GM19468 (cell line): ENCODE measurements around the gene SPINK8.
"Not testable (repeated sequence)": the region's sequence is repeated elsewhere in the genome, so short reads cannot be mapped to it uniquely, and the experiment has no call there.

ENCODE experiments used
- ATAC-seq: cut with Tn5 transposase; IDR thresholded peaks from one replicate; pipeline ENCODE4 v1.9.1; 2021; ENCODE audit warnings: mild to moderate bottlenecking, moderate library complexity, moderate number of reproducible peaks; ENCODE audit not compliant: unreplicated experiment; ENCODE audit errors: extremely low read depth

Gene SPINK8

GRCh38 chr3:48333346-48334245, at the start of gene SPINK8:
SPINK8 (minus strand) TSS chr3:48333661; CDS start chr3:48328341, 5,320 bp downstream.
- not testable (repeated sequence) for ATAC-seq

GRCh38 chr3:48372862-48373435, 39.5 kb upstream of the SPINK8 start:
- ATAC-seq = no peak

DNA sequence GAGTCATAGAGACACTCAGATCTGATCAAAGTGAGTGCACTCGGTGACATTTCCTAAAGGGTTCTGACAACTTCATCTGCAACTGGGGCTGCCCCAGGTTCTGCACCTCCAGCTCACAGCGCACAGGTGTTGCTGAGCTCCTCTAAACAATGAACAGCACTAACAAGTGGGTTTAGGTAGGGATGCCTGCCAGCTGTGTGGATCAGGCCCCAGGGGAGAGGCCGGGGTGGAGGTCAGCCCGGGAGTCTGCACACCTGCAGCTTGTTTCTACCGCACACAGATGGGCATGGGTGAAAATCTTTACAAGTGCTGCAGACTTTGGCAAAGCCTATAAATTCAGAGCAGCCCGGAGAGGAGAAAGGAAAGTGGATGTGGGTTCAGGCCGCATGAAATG, 38.9 kb upstream of the SPINK8 start:
- no peak for ATAC-seq

DNA sequence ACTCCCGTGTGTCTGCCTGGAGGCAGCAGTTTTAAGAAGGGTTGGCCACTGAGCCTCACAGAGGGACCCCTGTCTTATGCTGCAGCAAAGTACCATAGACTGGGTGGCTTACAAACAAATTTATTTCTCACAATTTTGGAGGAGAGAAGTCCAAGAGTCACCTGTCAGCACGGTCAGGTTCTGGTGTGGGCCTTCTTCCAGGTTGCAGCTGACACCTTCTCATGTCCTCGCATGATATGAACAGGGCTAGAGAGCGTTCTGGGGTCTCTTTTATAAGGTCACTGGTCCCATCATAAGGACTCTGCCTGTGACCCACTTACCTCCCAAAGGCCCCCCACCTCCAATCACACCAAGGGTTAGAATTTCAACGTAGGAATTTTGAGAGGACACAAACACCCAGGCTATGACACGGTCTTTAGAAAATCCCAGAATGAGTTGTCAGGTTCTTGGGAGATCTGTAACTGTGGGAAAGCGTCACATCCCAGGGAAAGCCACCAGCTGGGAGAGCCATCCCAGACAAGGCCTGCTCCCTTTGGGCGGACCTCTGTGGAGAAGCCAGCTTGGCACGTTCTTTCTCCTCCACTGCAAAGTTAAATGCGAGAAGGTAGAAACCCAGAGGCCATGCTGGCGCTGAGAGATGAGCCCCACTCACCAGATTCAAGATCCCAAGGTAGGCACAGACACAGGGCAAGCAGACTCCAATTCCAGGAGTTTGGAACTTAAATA, 38.4 kb upstream of the SPINK8 start, which contains the start of gene FBXW12:
Gene FBXW12, plus strand, starts transcription at position 569 of the 726 bp plus-strand sequence. CDS start 549 bp downstream, outside the sequence.
- no peak for ATAC-seq

DNA sequence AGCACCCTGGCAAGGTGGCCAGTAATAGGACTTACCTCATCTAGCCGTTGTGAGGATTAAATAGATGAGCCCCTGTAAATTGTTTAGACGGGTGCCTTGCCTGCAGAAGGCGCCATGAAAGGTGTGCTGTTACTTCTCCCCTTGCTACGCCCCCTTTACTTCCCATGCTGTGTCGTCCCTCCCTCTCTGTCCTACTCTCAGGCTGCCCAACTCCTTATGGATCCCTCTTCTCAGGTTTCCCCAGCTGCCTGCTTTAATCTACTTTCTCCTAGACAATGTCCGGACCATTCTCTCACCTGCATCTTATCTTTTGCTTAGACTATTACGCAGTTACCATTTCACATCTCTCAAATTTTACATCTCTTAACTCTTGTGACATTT, 36.9 kb upstream of the SPINK8 start:
- no peak for ATAC-seq

DNA sequence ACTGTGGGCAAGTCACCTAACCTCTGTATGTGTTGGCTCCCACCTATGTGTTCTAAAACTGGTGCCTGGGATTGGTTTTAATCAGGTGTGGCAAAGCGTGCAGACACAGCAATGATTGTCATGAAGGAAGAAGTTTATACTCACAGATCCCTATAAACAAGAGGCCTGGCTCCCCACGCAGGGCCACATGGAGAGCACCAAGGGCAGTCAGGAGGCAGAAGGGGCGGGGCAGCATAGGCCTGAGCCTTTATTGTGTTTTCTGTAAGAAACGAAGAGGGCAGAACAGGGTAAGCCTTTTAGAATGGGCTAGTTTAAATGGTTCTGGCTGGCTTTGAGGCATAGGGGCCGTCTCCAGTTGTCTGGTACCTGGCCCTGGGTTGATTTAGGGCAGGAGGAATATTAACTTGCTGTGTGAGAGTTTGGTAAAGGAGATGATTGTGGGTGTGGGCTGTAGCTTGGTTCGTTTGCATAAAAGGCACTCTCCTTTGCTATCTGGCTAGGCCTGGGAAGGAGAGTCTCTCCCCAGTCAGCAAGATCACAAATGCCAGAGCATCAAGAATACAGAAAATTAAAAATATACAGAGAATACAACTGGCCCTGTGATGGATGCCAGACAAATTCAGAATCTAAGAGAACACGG, 36.4 kb upstream of the SPINK8 start:
- ATAC-seq = no peak

- ATAC-seq = no peak
Observed at GRCh38 chr3:48367201-48367600, 33.7 kb upstream of the SPINK8 start.

- no peak for ATAC-seq
Observed at GRCh38 chr3:48364840-48365239, 31.4 kb upstream of the SPINK8 start.

DNA sequence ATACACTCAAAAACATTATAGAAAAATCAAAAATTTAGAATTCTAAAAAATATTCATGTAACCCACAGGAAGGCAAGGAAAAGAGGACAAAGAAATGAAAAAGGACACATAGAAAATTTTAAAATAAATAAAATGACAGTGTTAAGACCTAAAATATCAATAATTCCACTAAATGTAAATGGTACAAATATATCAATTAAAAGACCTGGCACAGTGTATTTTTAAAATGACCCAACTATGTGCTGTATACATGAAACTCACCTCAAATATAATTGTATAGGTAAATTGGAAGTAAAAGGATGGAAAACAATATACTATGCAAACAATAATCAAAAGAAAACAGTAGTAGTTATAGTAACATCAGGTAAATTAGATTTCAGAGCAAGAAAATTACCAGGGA, 28.5 kb upstream of the SPINK8 start:
- ATAC-seq = no peak

DNA sequence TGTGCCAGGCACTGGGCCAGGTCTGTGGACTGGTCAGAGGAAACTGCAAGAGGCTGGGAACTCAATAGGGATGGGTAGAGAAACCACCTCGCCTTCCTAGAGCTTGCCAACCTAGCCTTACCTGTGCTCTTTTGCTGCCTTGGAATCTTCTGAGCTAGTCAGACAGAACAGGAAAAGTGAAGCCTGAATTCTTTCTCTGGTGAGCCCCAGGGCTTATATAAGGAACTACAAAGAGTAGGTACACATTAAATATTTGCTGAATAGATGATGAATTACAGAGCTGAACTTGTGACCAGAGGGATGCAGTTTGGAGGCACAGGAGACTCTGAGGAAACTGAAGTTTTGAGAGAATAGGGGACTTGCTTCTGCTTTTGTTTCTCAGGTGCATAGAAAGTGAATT, 23.0 kb upstream of the SPINK8 start:
- ATAC-seq = no peak

GRCh38 chr3:48353987-48354386, 20.5 kb upstream of the SPINK8 start:
- no peak for ATAC-seq

- no peak for ATAC-seq
Observed at GRCh38 chr3:48352546-48352945, 19.1 kb upstream of the SPINK8 start.

DNA sequence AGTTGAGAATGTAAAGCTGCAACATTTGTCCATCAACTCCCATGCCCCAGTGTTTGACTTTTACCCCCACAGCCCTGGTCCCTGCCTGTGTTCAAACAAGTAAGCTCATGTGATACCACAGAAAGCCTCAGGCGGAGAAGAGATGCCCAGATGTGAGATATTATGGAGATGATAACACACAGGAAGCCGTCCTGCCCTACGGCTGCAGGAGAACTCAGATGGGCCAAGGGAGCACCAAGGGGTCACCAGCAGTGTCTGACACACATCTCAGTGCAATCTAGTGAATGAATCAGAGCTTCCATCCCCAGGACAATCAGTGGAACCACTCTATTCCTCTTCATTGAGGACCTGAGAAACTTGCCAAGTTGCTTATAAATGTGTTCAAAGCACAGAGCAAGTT, 14.0 kb upstream of the SPINK8 start:
- ATAC-seq = no peak

DNA sequence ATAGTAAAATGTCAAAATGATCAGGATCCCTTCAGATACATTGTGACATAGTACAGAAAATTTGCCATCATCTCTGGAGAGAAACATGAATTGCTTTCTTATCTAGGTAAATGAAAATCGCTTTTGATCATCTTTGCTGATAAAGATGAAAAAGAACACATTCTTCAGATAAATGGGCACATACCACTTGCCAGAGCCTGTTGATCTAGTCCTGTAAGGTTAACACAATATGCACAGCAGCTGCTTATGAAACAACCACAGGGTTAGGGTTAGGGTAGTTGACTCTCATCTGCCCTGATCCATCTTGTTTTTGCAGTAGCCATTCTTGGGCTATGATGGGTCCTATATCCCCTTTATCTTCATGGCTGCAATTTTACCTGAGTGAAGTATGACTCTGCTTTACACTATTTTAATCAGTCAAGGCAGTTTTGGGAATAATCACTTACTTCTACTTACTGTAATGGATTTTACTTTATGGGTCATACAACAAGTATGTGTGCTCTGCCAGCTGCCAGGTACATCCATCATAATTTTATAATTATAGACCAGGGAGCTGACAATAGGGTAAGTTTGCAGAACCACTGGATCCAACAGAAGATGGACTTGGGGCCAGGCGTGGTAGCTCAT, 12.6 kb upstream of the SPINK8 start:
- no peak for ATAC-seq

DNA sequence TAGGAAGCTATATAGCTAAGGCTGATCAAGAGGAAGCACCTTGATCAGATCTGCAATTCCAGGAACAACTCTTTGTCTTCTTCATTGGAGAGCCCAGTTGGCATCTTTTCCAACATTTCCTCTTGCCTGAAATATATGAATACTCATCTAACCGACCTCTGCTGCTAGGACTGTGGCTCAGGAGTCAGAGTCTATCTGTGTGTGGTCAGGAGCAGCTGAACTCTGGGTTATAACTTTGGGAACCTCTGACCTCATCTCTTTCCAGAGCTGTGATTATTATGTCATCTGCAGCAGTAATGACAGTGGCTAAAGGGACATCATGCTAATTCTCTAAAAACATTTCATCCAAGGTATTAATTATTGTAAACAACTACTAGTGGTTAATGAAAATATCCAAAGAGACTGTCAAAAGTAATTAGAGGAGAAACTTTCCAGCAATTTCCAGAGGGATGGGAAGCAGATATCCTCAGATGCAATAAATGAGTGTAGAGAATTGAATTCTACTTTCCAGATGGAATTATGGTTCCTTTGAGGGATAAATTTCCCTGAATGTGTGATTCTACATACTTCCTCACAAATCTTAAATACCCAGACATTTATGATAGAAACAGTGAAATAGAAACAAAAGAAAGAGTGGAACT, 11.5 kb upstream of the SPINK8 start:
- no peak for ATAC-seq

DNA sequence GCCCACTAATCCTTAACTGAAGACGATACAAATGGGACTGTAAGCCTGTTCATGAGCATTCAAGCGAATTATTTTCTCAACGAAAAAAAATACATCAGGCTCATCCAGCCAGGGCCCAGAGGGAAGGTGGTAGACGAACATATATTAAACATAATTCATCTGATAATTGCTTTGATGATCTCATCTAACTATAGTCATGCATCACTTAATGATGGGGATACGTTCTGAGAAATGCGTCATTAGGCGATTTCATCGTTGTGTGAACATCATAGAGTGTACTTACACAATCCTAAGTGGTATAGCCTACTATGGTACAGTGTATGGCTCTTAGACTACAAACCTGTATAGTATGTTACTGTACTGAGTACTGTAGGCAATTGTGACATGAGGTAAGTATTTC, 10.0 kb upstream of the SPINK8 start:
- ATAC-seq = no peak

GRCh38 chr3:48338635-48339034, 5.2 kb upstream of the SPINK8 start:
- ATAC-seq = no peak

DNA sequence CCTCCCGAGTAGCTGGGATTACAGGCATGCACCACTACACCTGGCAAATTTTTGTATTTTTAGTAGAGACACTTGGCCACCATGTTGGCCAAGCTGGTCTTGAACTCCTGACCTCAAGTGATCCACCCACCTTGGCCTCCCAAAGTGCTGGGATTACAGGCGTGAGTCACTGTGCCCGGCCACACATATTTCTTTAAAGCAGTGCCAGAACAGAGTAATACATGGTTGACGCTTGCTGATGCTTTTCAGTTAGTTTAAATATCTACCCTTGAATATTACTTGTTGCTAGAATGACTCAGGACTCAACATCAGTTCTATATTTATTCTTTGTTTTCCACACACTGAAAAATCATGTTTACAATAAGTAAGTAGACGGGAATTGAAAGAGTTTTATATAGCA, 4.1 kb upstream of the SPINK8 start:
- ATAC-seq = not testable (repeated sequence)

- ATAC-seq = not testable (repeated sequence)
Observed at GRCh38 chr3:48335286-48335685, 1.8 kb upstream of the SPINK8 start.

GRCh38 chr3:48334605-48335004, 1.1 kb upstream of the SPINK8 start:
- ATAC-seq = no peak
